Islet of Langerhans (tissue), 1 donor: Measurements from ENCODE around the gene SLC36A4.
"Not testable (repeated sequence)": the region's sequence is repeated elsewhere in the genome, so short reads cannot be mapped to it uniquely, and the experiment has no call there.

Experiments
- FAIRE-seq: peaks from one replicate; lab custom pipeline; 2011; peaks lifted over from hg19 to GRCh38; lab: Jason Lieb, UNC

Gene SLC36A4

GRCh38 chr11:93197380-93198214 lies at the start of gene SLC36A4:
Gene SLC36A4, minus strand, starts transcription at chr11:93197991. Its CDS starts 159 bp downstream, at chr11:93197832.
- no peak for FAIRE-seq

- not testable (repeated sequence) for FAIRE-seq
Observed at GRCh38 chr11:93246790-93247189, 49.0 kb upstream of the SLC36A4 start.

- FAIRE-seq, result no peak
Observed at GRCh38 chr11:93244018-93244417, 46.2 kb upstream of the SLC36A4 start.

DNA sequence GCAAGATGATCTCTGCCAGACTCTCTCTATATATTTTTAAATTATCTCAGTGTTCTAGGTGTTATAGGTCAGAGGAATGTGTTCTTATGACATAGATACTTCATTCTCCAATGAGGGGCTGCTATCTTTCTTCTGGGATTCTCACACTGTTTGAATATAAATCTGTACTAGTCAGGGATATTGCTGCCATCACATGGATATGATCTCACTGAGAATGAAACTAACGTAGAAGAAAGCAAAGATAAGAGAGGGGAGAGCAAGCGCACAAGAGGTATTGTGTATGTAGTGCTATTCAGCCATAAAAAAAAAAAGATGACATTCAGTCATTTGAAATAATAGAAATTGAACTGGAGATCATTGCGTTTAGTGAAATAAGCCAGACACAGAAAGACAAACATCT lies 42.2 kb upstream of the SLC36A4 start:
- no peak for FAIRE-seq

GRCh38 chr11:93238956-93239355 lies 41.2 kb upstream of the SLC36A4 start:
- FAIRE-seq, result no peak

GRCh38 chr11:93236741-93237675 lies 39.2 kb upstream of the SLC36A4 start:
- FAIRE-seq, result peak; percentile 84

- FAIRE-seq, result peak; percentile 71
Observed at GRCh38 chr11:93234602-93235207, 36.9 kb upstream of the SLC36A4 start.

DNA sequence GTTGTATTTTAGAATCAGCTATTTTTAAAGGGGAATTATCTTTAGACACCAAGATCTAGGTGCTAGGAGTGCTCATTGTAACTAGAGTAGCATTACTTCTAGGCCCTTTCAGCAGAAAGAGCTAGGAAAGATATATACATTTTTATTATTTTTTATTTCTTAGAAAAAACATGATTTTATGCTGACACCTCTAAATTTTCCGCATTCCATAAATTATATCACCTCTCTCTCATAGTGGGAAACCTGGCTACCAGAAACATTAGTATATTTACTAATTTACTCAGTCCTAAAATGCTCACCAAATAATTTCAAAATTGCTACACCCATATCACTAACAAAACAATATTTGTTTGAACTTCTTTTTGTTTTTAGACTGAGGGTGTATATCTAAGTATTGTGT lies 32.1 kb upstream of the SLC36A4 start:
- FAIRE-seq, result no peak

DNA sequence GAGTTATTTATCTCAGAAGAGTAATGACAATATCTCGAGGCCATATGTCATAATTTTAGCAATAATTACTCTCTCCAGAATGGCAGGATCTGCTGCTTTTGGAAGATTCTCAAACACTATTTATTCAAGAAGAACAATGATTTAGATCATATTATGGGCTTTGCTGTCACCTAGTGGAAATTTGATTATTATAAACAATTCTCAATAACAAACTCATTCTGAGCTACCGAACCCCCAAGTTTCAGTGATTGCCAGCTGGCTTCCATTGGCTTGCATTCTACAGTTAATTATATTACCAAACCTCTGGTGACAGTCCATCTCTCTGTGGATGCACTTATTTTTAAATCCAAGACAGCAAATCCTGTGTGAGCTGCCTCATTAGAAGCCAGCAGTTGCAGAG lies 27.9 kb upstream of the SLC36A4 start:
- peak; percentile 99 for FAIRE-seq

DNA sequence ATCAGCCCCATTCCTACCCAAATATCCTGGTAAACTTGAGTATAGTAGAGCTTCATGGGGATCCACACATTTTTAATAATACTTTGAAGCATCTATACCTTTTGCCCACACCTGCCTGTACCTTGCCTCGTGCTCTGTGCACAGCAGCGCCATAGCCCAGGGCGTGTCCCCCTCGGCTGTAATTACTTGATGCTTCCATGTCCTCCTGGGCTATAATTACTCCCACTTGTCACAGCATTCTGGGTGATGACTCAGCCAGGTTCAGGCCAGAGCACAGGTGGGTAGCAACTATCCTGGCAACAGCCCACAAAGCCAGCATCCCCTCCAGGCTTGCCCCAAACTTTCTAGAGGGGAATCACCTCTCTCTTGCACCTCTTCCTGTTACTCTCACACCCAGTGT lies 23.7 kb upstream of the SLC36A4 start:
- no peak for FAIRE-seq

DNA sequence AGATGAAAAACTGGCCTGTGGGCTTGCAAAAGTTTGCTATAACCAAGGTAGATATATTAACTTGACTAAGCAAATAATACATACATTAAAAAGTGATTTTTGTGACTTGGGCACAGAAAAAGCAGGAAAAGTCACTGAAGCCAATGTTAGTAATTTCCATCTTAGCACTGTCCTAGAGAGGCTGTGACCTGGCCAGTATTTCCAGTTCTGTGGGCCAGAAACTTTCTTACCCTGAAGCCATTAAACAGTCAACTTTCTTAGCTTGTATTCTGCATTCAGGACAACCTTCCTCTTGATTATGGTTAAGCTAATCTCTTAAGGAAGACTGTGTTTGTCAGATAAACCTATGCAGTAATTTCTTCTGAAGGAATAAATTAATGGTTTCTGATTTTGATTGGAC lies 22.3 kb upstream of the SLC36A4 start:
- no peak for FAIRE-seq

DNA sequence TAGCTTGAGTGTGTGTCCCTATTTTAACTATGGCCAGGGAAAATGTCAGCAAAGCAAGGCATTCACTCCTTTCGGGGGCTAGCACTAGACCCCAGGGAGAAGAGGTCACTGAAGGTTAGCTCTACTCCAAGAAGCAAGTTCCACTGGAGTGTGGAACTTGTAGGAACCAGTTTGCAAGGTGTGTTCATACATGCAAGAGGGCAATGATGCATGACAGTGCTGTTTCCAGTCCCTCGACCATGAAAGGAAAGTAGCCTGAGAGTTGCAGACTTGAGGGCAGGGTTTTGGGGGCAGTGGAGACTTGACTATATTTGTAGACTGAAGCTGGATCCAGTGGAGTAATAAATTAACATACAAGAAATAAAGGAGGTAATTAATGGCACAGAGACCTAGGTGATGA lies 21.6 kb upstream of the SLC36A4 start:
- no peak for FAIRE-seq

GRCh38 chr11:93216511-93217101 lies 18.8 kb upstream of the SLC36A4 start:
- peak; percentile 100 for FAIRE-seq

- FAIRE-seq, result no peak
Observed at GRCh38 chr11:93213622-93214021, 15.8 kb upstream of the SLC36A4 start.

DNA sequence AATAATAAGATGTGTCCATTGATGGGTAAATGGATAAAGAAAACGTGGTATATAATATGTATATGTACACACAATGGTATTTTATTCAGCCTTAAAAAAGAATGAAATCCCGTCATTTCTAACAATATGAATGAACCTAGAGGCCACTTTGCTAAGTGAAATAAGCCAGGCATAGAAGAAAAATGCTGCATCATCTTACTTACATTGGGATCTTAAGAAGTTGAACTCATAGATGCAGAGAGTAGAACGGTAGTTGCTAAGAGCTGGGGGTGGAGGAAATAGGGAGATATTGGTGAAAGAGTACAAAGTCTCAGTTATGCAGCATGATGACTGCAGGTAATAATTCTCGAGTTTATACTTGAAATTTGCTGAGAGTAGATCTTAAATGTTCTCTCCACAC lies 14.3 kb upstream of the SLC36A4 start:
- no peak for FAIRE-seq

GRCh38 chr11:93209466-93209865 lies 11.7 kb upstream of the SLC36A4 start:
- no peak for FAIRE-seq

DNA sequence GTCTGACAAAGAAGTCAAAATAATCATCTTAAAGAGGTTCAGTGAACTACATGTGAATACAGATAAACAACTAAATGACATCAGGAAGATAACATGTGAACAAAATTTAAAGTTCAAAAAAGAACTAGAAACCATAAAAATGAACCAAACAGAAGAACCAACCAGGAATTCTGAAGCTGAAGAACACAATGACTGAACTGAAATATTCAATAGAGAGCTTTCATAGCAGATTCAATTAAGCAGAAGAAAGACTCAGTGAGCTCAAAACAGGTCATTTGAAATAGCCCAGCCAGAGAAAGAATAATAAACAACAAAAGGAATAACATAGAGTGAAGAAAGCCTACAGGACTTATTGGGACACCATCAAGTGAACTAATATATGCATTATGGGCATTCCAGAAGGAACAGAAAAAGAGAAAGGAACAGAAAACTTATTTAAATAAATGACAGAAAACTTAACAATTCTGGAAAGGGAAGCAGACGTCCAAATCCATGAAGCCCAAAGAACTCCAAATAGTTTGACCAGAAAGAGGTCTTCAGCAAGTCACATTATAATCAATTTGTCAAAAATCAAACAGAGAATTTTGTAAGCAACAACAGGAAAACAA lies 11.0 kb upstream of the SLC36A4 start:
- FAIRE-seq, result no peak

GRCh38 chr11:93199616-93200015 lies 1.8 kb upstream of the SLC36A4 start:
- FAIRE-seq, result no peak

- peak; percentile 96 for FAIRE-seq
Observed at GRCh38 chr11:93198215-93198845, 539 bp upstream of the SLC36A4 start.

GRCh38 chr11:93196816-93197379 lies 893 bp downstream of the SLC36A4 start:
- peak; percentile 95 for FAIRE-seq

DNA sequence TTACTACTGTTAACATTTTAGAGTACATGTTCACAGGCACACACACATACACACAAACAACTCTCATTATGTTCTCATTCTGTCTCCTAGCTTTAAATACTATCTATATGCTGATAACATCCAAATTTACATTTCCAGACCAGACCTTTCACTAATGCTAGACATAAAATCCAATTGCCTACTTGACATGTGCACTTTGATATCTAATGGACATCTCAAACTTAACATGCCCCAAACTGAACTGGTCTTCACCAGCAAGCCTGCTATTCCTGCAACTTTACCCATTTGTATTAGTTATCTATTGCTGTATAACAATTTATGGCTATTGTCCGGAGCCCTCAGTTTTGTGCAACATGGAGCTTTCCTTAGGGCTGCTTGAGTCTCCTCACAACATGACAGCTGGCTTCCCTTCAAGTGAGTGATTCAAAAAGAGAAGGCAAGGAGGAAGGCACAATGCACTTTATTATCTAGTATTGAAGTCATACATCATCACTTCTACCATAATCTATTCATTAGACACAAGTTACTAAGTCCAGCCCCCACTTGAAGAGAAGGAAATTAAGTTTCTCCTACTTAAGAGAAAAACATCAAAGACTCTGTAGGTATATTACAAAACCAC lies 3.0 kb downstream of the SLC36A4 start:
- FAIRE-seq, result no peak
